Progenitor cell of endocrine pancreas (in vitro differentiated cells): Measurements from ENCODE around the gene MICU2. TPM values are rescaled to one million over a fixed set of nuclear protein-coding genes. Genes with fewer than 3 reads are reported as not detected.

Source experiments
- DNase-seq: peaks from one replicate; pipeline ENCODE4 v3.0.0; 2021; ENCODE audit warnings: low spot score; ENCODE audit not compliant: unreplicated experiment
- H3K27ac Mint-ChIP-seq: 2 replicates; pipeline ENCODE4 v1.8.0; 2021; ENCODE audit warnings: mild to moderate bottlenecking, moderate library complexity, mixed read lengths
- H3K27me3 Mint-ChIP-seq: 2 replicates; pipeline ENCODE4 v1.8.0; 2021; ENCODE audit warnings: mixed read lengths
- H3K36me3 Mint-ChIP-seq: 2 replicates; pipeline ENCODE4 v1.8.0; 2022; ENCODE audit warnings: mixed read lengths; ENCODE audit not compliant: insufficient read depth
- H3K4me1 Mint-ChIP-seq: 2 replicates; pipeline ENCODE4 v1.8.0; 2021; ENCODE audit warnings: low read depth, mixed read lengths
- H3K4me3 Mint-ChIP-seq: 2 replicates; pipeline ENCODE4 v1.8.0; 2021; ENCODE audit warnings: low read depth, mild to moderate bottlenecking, moderate library complexity, mixed read lengths
- H3K9me3 Mint-ChIP-seq: 2 replicates; pipeline ENCODE4 v1.8.0; 2021; ENCODE audit warnings: low read depth, mixed read lengths
- CTCF ChIP-seq: fragments of 200-600 bp; sonication (generic); IDR thresholded peaks from one replicate; pipeline ENCODE4 v1.5.0; 2021; ENCODE audit warnings: antibody characterized with exemption, mild to moderate bottlenecking; ENCODE audit not compliant: unreplicated experiment
- total RNA-seq: library from RNA; stranded (reverse); gene quantifications from 2 replicates; pipeline ENCODE4 v1.2.1, GENCODE V29; 2021

The MICU2 gene
- total RNA-seq, 1 donor from 2014 or later, result 45.3 TPM

GRCh38 chr13:21458451-21458812, 145.5 kb downstream of the MICU2 start:
- Mint-ChIP-seq H3K9me3 (peaks cover 11% of the 10 kb centered on the region), H3K27me3 (no peaks in the 10 kb centered on the region), H3K27ac (peak overlapping the region; percentile 97), H3K4me3 (peak overlapping the region; percentile 96), H3K36me3 (peaks cover 12% of the 10 kb centered on the region), H3K4me1 (peaks cover 14% of the 10 kb centered on the region)
- DNase-seq, result peak; percentile 27
- TF ChIP-seq CTCF, result no peak

- Mint-ChIP-seq H3K27me3 (no peaks in the 10 kb centered on the region), H3K4me3 (no peak overlapping the region)
These were observed 150.4 kb downstream of the MICU2 start for GRCh38 chr13:21453387-21454081.

GRCh38 chr13:21450936-21451335, 153.0 kb downstream of the MICU2 start:
- Mint-ChIP-seq H3K4me3 (no peak overlapping the region), H3K9me3 (peaks cover 35% of the 10 kb centered on the region)

More at GRCh38 chr13:21453387-21454081, 150.4 kb downstream of the MICU2 start:
- Mint-ChIP-seq H3K9me3 (peaks cover 30% of the 10 kb centered on the region), H3K4me1 (peaks cover 14% of the 10 kb centered on the region), H3K27ac (no peak overlapping the region), H3K36me3 (peaks cover 35% of the 10 kb centered on the region)
- DNase-seq, result no peak
- no peak for TF ChIP-seq CTCF

GRCh38 chr13:21446656-21447055, 157.3 kb downstream of the MICU2 start:
- Mint-ChIP-seq H3K4me3 (no peak overlapping the region), H3K4me1 (no peaks in the 10 kb centered on the region), H3K36me3 (peaks cover 42% of the 10 kb centered on the region), H3K27ac (peak overlapping the region; percentile 94), H3K27me3 (no peaks in the 10 kb centered on the region), H3K9me3 (peaks cover 23% of the 10 kb centered on the region)
- no peak for TF ChIP-seq CTCF
- no peak for DNase-seq

More at GRCh38 chr13:21450936-21451335, 153.0 kb downstream of the MICU2 start:
- Mint-ChIP-seq H3K4me1 (no peaks in the 10 kb centered on the region), H3K27me3 (no peaks in the 10 kb centered on the region), H3K36me3 (peaks cover 43% of the 10 kb centered on the region), H3K27ac (no peak overlapping the region)
- TF ChIP-seq CTCF, result no peak
- DNase-seq, result no peak

GRCh38 chr13:21445759-21446158, 158.2 kb downstream of the MICU2 start:
- no peak for DNase-seq
- peaks cover 27% of the 10 kb centered on the region for H3K9me3 Mint-ChIP-seq
- no peaks in the 10 kb centered on the region for H3K27me3 Mint-ChIP-seq
- H3K4me1 Mint-ChIP-seq, result no peaks in the 10 kb centered on the region
- TF ChIP-seq CTCF, result no peak
- H3K27ac Mint-ChIP-seq, result peak overlapping the region; percentile 83
- peaks cover 44% of the 10 kb centered on the region for H3K36me3 Mint-ChIP-seq
- no peak overlapping the region for H3K4me3 Mint-ChIP-seq
